Mesenchymal stem cell (in vitro differentiated cells and primary cell): ENCODE results near the gene RPE65.

ENCODE experiments used
- DNase-seq: peaks from one replicate; pipeline ENCODE4 v3.0.0-alpha.2; 2013
- H2AFZ ChIP-seq: one replicate; pipeline ENCODE4 v1.6.1; 2013; ENCODE audit warnings: low read depth, mild to moderate bottlenecking, control low read depth, inconsistent platforms, low read length, moderate library complexity
- H2AK5ac ChIP-seq: 2 replicates; pipeline ENCODE4 v1.6.1; 2013; ENCODE audit warnings: low read length, moderate library complexity, mild to moderate bottlenecking, inconsistent platforms; ENCODE audit not compliant: severe bottlenecking
- H2BK120ac ChIP-seq: one replicate; pipeline ENCODE4 v1.6.1; 2013; ENCODE audit warnings: low read depth, mild to moderate bottlenecking, inconsistent platforms, low read length, moderate library complexity
- H2BK12ac ChIP-seq, 2 experiments: one replicate each; pipeline ENCODE4 v1.6.1; 2013; ENCODE audit warnings: inconsistent platforms in 2 of 2, low read length in 2 of 2, mild to moderate bottlenecking in 2 of 2, moderate library complexity in 2 of 2, control low read depth in 1 of 2
- H2BK15ac ChIP-seq: one replicate; pipeline ENCODE4 v1.6.1; 2013; ENCODE audit warnings: mild to moderate bottlenecking, low read depth, inconsistent platforms; ENCODE audit not compliant: poor library complexity, severe bottlenecking
- H2BK5ac ChIP-seq: 2 replicates; pipeline ENCODE4 v1.6.1; 2013; ENCODE audit warnings: low read depth, mild to moderate bottlenecking, low read length, control low read depth, inconsistent platforms; ENCODE audit not compliant: poor library complexity, severe bottlenecking
- H3K14ac ChIP-seq, 2 experiments: one replicate each; pipeline ENCODE4 v1.6.1; 2013; ENCODE audit warnings: inconsistent platforms in 2 of 2, low read length in 2 of 2, control low read depth in 1 of 2, mild to moderate bottlenecking in 1 of 2, moderate library complexity in 1 of 2
- H3K18ac ChIP-seq, 2 experiments: one replicate each; pipeline ENCODE4 v1.6.1; 2013; ENCODE audit warnings: inconsistent platforms in 2 of 2, low read length in 2 of 2, control low read depth in 1 of 2, low read depth in 1 of 2, mild to moderate bottlenecking in 1 of 2
- H3K23ac ChIP-seq, 2 experiments: one replicate each; pipeline ENCODE4 v1.6.1; 2013; ENCODE audit warnings: inconsistent platforms in 2 of 2, low read length in 2 of 2, mild to moderate bottlenecking in 2 of 2, moderate library complexity in 2 of 2, control low read depth in 1 of 2
- H3K27ac ChIP-seq: 2 replicates; pipeline ENCODE4 v1.5.1; 2013; ENCODE audit warnings: mild to moderate bottlenecking, moderate library complexity, low read length, control low read depth, inconsistent platforms; ENCODE audit not compliant: poor library complexity, severe bottlenecking
- H3K27me3 ChIP-seq, 2 experiments: 2 replicates each; pipeline versions ENCODE4 v1.6.1 to v1.7.0; 2013; ENCODE audit warnings: low read length in 2 of 2, mild to moderate bottlenecking in 2 of 2, moderate library complexity in 2 of 2, control low read depth in 1 of 2, inconsistent platforms in 1 of 2; ENCODE audit not compliant: control insufficient read depth in 1 of 2, insufficient read depth in 1 of 2
- H3K36me3 ChIP-seq, 2 experiments: 2 replicates each; pipeline versions ENCODE4 v1.6.1 to v1.7.0; 2013; ENCODE audit warnings: low read length in 2 of 2, control low read depth in 1 of 2, inconsistent platforms in 1 of 2, low read depth in 1 of 2, mild to moderate bottlenecking in 1 of 2; ENCODE audit not compliant: insufficient read depth in 2 of 2, control insufficient read depth in 1 of 2
- H3K4ac ChIP-seq, 2 experiments: one replicate each; pipeline ENCODE4 v1.6.1; 2013; ENCODE audit warnings: inconsistent platforms in 2 of 2, low read length in 2 of 2, mild to moderate bottlenecking in 2 of 2, moderate library complexity in 2 of 2, control low read depth in 1 of 2, low read depth in 1 of 2
- H3K4me1 ChIP-seq: 2 replicates; pipeline ENCODE4 v1.6.1; 2013; ENCODE audit warnings: low read depth, low read length, control low read depth; ENCODE audit not compliant: control insufficient read depth, insufficient read depth
- H3K4me2 ChIP-seq: 2 replicates; pipeline ENCODE4 v1.6.1; 2013; ENCODE audit warnings: low read length, mild to moderate bottlenecking, inconsistent platforms; ENCODE audit not compliant: poor library complexity, severe bottlenecking
- H3K4me3 ChIP-seq, 2 experiments: 2 replicates each; pipeline versions ENCODE4 v1.5.1 to v1.7.0; 2013; ENCODE audit warnings: low read length in 2 of 2, mild to moderate bottlenecking in 2 of 2, control low read depth in 1 of 2, low read depth in 1 of 2; ENCODE audit not compliant: insufficient read depth in 1 of 2
- H3K79me1 ChIP-seq: replicated peaks from 2 replicates; pipeline ENCODE4 v1.6.1; 2013; ENCODE audit warnings: mild to moderate bottlenecking, control low read depth, low read length, inconsistent platforms; ENCODE audit not compliant: poor library complexity, severe bottlenecking
- H3K9ac ChIP-seq: 2 replicates; pipeline ENCODE4 v1.7.0; 2013; ENCODE audit warnings: mild to moderate bottlenecking, low read length, moderate library complexity
- H3K9me3 ChIP-seq: 2 replicates; pipeline ENCODE4 v1.7.0; 2013; ENCODE audit warnings: mild to moderate bottlenecking, low read length; ENCODE audit not compliant: control insufficient read depth
- H4K8ac ChIP-seq: one replicate; pipeline ENCODE4 v1.6.1; 2013; ENCODE audit warnings: inconsistent platforms, mild to moderate bottlenecking, low read length, moderate library complexity
- H4K91ac ChIP-seq: one replicate; pipeline ENCODE4 v1.6.1; 2013; ENCODE audit warnings: mild to moderate bottlenecking, low read length, inconsistent platforms
- WGBS: methylation state at CpG from one replicate; pipeline ENCODE4 v1.1.7; 2013; ENCODE audit warnings: mixed read lengths; 5-methylcytosine and 5-hydroxymethylcytosine counted together

Gene RPE65

DNA sequence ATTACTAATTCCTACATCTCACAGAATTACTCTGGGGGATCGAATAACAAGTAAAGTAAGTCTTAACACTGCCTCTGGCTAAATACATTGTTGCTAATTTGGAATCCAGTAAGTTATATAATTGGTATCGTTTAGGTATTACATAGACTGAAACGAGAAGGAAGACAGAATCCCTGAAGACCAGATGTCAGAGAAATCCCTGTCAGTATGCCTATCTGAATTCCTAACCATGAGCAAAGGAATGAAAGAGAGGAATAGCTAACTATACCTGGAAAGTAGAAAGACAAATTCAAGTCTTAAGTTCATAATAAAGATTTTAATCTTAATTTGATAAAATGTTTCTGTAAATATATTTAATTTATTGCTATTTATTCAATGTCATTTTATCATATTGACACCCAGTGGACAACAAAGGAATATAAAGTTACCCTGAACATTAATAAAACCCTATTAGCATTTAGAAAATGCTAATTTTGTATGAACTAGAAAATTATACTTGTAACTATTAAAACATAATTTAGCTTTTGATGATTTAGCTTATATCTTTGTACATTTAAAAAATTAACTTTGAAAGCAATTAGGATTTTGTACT lies 35.8 kb upstream of the RPE65 start:
- Histone ChIP-seq H2BK120ac (no peak overlapping the region), H3K27me3 (no peaks in the 10 kb centered on the region), H3K79me1 (peaks cover 6% of the 10 kb centered on the region), H3K4ac (no peak overlapping the region), H2AFZ (no peak overlapping the region), H3K4me3 (no peak overlapping the region), H3K4me1 (no peaks in the 10 kb centered on the region), H3K18ac (no peak overlapping the region), H3K14ac (no peak overlapping the region), H3K27ac (no peak overlapping the region), H3K36me3 (no peaks in the 10 kb centered on the region), H3K9me3 (no peaks in the 10 kb centered on the region), H2BK12ac (no peak overlapping the region), H2AK5ac (no peak overlapping the region), H4K91ac (no peak overlapping the region), H3K23ac (no peak overlapping the region), H2BK5ac (no peak overlapping the region), H4K8ac (no peak overlapping the region), H2BK15ac (no peak overlapping the region), H3K4me2 (no peak overlapping the region), H3K9ac (no peak overlapping the region)
- DNase-seq, result no peak
- WGBS, result no CpG with 5 or more reads among the region's 3 CpGs

DNA sequence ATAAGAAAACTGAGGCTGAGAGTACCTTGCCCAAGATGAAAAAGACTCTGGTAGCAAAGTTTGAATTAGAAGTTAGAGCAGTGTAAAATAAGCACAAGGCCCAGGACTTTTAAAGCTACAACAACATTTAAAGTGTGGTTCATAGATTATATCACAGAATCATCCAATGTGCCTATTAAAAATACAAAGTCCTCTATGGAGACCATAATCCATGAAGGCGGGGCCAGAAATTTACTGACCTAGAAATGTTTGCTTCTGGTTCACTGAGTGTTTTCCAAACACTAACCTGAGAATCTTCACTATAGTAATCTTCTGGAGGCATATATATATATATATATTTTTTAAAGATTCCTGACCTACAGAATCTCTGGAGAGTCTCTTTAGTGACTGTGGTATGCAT lies 34.9 kb upstream of the RPE65 start:
- Histone ChIP-seq H3K79me1 (peaks cover 5% of the 10 kb centered on the region), H3K23ac (no peak overlapping the region), H2BK5ac (no peak overlapping the region), H3K27me3 (no peaks in the 10 kb centered on the region), H2AK5ac (no peak overlapping the region), H3K18ac (no peak overlapping the region), H3K9me3 (no peaks in the 10 kb centered on the region), H3K27ac (no peak overlapping the region), H3K4me2 (no peak overlapping the region), H3K4me3 (no peak overlapping the region), H4K91ac (no peak overlapping the region), H3K4ac (no peak overlapping the region), H3K4me1 (no peaks in the 10 kb centered on the region), H4K8ac (no peak overlapping the region), H2BK15ac (no peak overlapping the region), H2BK12ac (no peak overlapping the region), H3K36me3 (no peaks in the 10 kb centered on the region), H2AFZ (no peak overlapping the region), H2BK120ac (no peak overlapping the region), H3K14ac (no peak overlapping the region), H3K9ac (no peak overlapping the region)
- WGBS, result no CpG with 5 or more reads among the region's 1 CpG
- no peak for DNase-seq

- no peak overlapping the region for H3K14ac ChIP-seq
- H3K79me1 ChIP-seq, result peaks cover 3% of the 10 kb centered on the region
- H2AFZ ChIP-seq, result no peak overlapping the region
- no peak overlapping the region for H2BK5ac ChIP-seq
- no peaks in the 10 kb centered on the region for H3K9me3 ChIP-seq
- no peak overlapping the region for H3K18ac ChIP-seq
- H3K27me3 ChIP-seq, result no peaks in the 10 kb centered on the region
- H3K23ac ChIP-seq, result no peak overlapping the region
- H4K8ac ChIP-seq, result no peak overlapping the region
- no peak overlapping the region for H3K9ac ChIP-seq
- no peak for DNase-seq
- no peak overlapping the region for H3K4me2 ChIP-seq
- H3K27ac ChIP-seq, result no peak overlapping the region
- peaks cover 0 to 6% of the 10 kb centered on the region in 2 experiments for H3K36me3 ChIP-seq
- H2BK12ac ChIP-seq, result no peak overlapping the region
- H4K91ac ChIP-seq, result no peak overlapping the region
- WGBS, result 100% methylated on average over 2 of the region's 3 CpGs
- no peaks in the 10 kb centered on the region for H3K4me1 ChIP-seq
- H2AK5ac ChIP-seq, result no peak overlapping the region
- H2BK15ac ChIP-seq, result no peak overlapping the region
- no peak overlapping the region for H3K4ac ChIP-seq
- H3K4me3 ChIP-seq, result no peak overlapping the region
- no peak overlapping the region for H2BK120ac ChIP-seq
Measured at GRCh38 chr1:68481041-68481440, 31.3 kb upstream of the RPE65 start.

GRCh38 chr1:68479501-68479900 lies 29.7 kb upstream of the RPE65 start:
- Histone ChIP-seq H3K4me1 (no peaks in the 10 kb centered on the region), H4K91ac (no peak overlapping the region), H3K9me3 (no peaks in the 10 kb centered on the region), H2BK120ac (no peak overlapping the region), H3K27me3 (no peaks in the 10 kb centered on the region), H3K27ac (no peak overlapping the region), H3K36me3 (peaks cover 0 to 6% of the 10 kb centered on the region in 2 experiments), H2BK5ac (no peak overlapping the region), H3K79me1 (peaks cover 2% of the 10 kb centered on the region), H2BK12ac (no peak overlapping the region), H3K9ac (no peak overlapping the region), H2BK15ac (no peak overlapping the region), H3K4ac (no peak overlapping the region), H2AK5ac (no peak overlapping the region), H3K23ac (no peak overlapping the region), H3K4me2 (no peak overlapping the region), H3K18ac (no peak overlapping the region), H4K8ac (peak overlapping the region; percentile 69), H2AFZ (no peak overlapping the region), H3K4me3 (no peak overlapping the region), H3K14ac (no peak overlapping the region)
- WGBS, result no CpG with 5 or more reads among the region's 2 CpGs
- DNase-seq, result no peak
